ENCODE measurements around the gene VEPH1. TPM values are rescaled to one million over a fixed set of nuclear protein-coding genes. Genes with fewer than 3 reads are reported as not detected.

The VEPH1 gene
- total and polyA plus RNA-seq, 3 experiments from 2014 or later: not detected

DNA sequence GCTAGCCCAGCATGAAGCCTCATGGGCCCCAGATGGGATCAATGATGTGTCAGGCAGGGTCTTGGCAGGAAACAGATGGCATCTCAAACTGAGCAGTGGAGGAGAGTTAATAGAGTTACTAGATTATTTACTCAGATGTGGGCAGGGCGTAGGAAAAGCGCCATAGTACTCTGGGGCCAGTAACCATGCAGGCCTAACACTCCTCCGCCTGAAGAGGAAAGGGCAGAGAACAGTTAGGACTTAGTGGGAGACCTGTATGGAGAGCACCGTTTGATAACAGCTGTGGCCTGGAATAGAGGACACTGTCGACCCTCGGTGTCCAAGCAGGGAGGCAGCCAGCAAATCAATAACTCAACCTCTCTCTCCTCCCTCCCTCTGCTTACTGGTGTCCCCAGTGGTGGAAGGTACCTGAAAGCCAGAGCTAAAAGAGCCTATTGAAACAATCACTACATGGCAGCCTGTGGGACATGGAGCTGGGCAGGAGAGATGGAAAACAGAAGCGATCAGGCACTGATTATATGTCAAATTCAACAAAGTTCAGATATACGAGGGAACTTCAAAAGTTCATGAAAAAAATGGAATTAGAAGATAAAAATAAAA, 231.8 kb downstream of the VEPH1 start:
- CTCF ChIA-PET: no interaction called here

DNA sequence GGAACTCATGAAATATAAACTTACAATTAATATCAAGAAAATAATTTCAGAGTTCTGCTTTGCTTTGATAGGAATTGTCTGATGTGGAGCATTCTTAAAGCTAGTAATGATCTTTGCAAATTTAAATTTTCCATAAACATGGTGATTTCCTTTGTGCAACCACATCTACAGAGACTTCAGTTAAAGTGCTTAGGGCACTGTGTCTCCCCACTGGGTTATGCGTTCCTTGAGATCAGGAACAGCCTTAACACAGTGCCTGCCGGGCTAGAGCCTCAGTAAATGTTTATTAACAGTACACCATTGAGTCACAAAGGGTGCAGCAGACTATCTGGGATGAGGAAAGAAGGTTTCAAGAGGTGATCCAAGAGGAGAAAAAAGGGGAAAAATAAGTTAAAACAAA, 235.2 kb downstream of the VEPH1 start:
- Mint-ChIP-seq H3K27me3 (no peaks in the 10 kb centered on the region), H3K9me3 (no peaks in the 10 kb centered on the region), H3K27ac (no peak overlapping the region), H3K36me3 (peaks cover 0 to 2% (median 0%) of the 10 kb centered on the region in 3 donors), H3K4me1 (no peaks in the 10 kb centered on the region), H3K4me3 (no peak overlapping the region)
- no peaks in the 10 kb centered on the region for H3K36me3 ChIP-seq (ENCODE audit: insufficient read depth, low read length)
- ChIA-PET POLR2A (no interaction called here), CTCF (no interaction called here)
- H3K4me1 ChIP-seq (ENCODE audit: insufficient read depth, low read length): no peaks in the 10 kb centered on the region
- no peak overlapping the region for H3K27ac ChIP-seq (ENCODE audit: low read depth, low read length)
- H3K4me3 ChIP-seq (ENCODE audit: low read length): no peak overlapping the region
- no peaks in the 10 kb centered on the region for H3K27me3 ChIP-seq (ENCODE audit: insufficient read depth, low read length, poor library complexity, severe bottlenecking)
- DNase-seq: no peak
- no peaks in the 10 kb centered on the region for H3K9me3 ChIP-seq (ENCODE audit: low read length)

More for the DNA sequence above, 231.8 kb downstream of the VEPH1 start:
- no peak overlapping the region for H3K27ac Mint-ChIP-seq
- H3K9me3 ChIP-seq (ENCODE audit: low read length): no peaks in the 10 kb centered on the region
- H3K4me1 ChIP-seq (ENCODE audit: insufficient read depth, low read length): no peaks in the 10 kb centered on the region
- H3K9me3 Mint-ChIP-seq: no peaks in the 10 kb centered on the region
- H3K36me3 Mint-ChIP-seq: peaks cover 0 to 2% (median 0%) of the 10 kb centered on the region in 3 donors
- no peak for DNase-seq
- no peaks in the 10 kb centered on the region for H3K4me1 Mint-ChIP-seq
- H3K36me3 ChIP-seq (ENCODE audit: insufficient read depth, low read length): no peaks in the 10 kb centered on the region
- POLR2A ChIA-PET: no interaction called here
- H3K27me3 Mint-ChIP-seq: no peaks in the 10 kb centered on the region
- no peak overlapping the region for H3K27ac ChIP-seq (ENCODE audit: low read depth, low read length)
- H3K4me3 ChIP-seq (ENCODE audit: low read length): no peak overlapping the region
- H3K4me3 Mint-ChIP-seq: no peak overlapping the region
- H3K27me3 ChIP-seq (ENCODE audit: insufficient read depth, low read length, poor library complexity, severe bottlenecking): no peaks in the 10 kb centered on the region

DNA sequence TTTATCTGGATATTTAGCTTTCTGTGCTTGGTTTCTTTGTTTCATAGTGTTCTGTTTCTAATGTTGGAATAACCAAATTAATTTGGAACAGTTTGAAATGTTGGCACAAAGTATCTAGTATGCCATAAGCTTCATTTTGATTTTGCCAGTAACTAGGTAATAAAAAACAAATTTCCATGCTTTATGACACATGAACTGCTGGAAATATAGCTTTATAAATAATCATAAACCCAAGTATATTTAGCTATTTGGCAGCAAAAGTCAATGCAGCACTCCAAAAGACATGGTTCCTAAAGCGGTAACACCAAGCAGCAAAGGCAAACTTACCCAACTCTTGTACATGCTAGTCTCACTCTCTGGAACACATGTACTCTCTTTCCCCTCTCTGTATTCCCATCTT, 237.3 kb downstream of the VEPH1 start:
- no peaks in the 10 kb centered on the region for H3K27me3 ChIP-seq (ENCODE audit: insufficient read depth, low read length, poor library complexity, severe bottlenecking)
- DNase-seq: no peak
- no peaks in the 10 kb centered on the region for H3K9me3 ChIP-seq (ENCODE audit: low read length)
- H3K4me1 Mint-ChIP-seq: no peaks in the 10 kb centered on the region
- H3K4me3 Mint-ChIP-seq: no peak overlapping the region
- no peak overlapping the region for H3K27ac ChIP-seq (ENCODE audit: low read depth, low read length)
- H3K36me3 ChIP-seq (ENCODE audit: insufficient read depth, low read length): no peaks in the 10 kb centered on the region
- H3K4me3 ChIP-seq (ENCODE audit: low read length): no peak overlapping the region
- POLR2A ChIA-PET: no interaction called here
- no peaks in the 10 kb centered on the region for H3K27me3 Mint-ChIP-seq
- H3K27ac Mint-ChIP-seq: no peak overlapping the region
- no peaks in the 10 kb centered on the region for H3K9me3 Mint-ChIP-seq
- no peaks in the 10 kb centered on the region for H3K4me1 ChIP-seq (ENCODE audit: insufficient read depth, low read length)
- CTCF ChIA-PET: no interaction called here
- H3K36me3 Mint-ChIP-seq: peaks cover 0 to 2% (median 0%) of the 10 kb centered on the region in 3 donors

DNA sequence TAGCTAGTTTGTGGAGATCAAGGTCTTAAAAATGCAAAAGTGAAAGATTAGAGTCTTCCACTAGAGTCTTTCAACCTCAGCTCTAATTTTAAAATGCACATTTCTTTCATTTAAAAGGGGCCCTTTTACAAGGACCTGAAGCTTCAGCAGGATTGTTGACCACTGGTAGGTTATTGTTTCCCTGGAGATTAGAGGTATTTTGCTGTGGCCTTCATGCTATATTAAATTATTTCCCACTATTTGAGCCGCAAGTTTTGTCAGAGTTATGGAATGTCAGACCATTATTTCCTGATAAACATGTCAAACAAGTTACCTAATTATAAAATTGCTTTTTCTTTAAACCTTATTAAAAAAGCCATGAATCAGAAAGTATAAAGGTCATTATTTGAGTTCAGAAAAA, 240.2 kb downstream of the VEPH1 start:
- no peak overlapping the region for H3K27ac ChIP-seq (ENCODE audit: low read depth, low read length)
- DNase-seq: no peak
- Mint-ChIP-seq H3K27ac (no peak overlapping the region), H3K36me3 (peaks cover 0 to 1% (median 0%) of the 10 kb centered on the region in 3 donors), H3K4me1 (no peaks in the 10 kb centered on the region), H3K27me3 (no peaks in the 10 kb centered on the region), H3K9me3 (no peaks in the 10 kb centered on the region), H3K4me3 (no peak overlapping the region)
- H3K27me3 ChIP-seq (ENCODE audit: insufficient read depth, low read length, poor library complexity, severe bottlenecking): no peaks in the 10 kb centered on the region
- ChIA-PET CTCF (no interaction called here), POLR2A (no interaction called here)
- no peaks in the 10 kb centered on the region for H3K9me3 ChIP-seq (ENCODE audit: low read length)
- H3K4me1 ChIP-seq (ENCODE audit: insufficient read depth, low read length): no peaks in the 10 kb centered on the region
- no peaks in the 10 kb centered on the region for H3K36me3 ChIP-seq (ENCODE audit: insufficient read depth, low read length)
- H3K4me3 ChIP-seq (ENCODE audit: low read length): no peak overlapping the region

DNA sequence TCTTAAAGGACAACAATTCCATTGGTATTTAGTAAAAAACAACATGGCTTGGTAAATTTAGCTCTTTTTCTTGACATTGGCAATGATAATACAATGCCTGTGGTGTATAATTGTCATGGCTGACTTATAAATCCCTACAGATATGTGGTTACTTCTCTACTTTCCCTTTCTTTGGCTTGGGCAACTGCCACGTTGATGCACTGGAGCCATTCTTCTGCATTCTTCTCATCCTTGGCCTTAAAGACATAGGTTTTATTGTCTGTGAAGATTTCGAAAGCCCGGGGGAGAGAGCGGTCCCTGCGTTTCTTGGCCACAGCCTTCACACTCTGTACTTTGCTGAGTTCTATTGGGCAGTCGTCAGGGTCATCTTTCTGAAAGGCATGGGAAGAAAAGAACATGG, 242.2 kb downstream of the VEPH1 start:
- H3K4me3 Mint-ChIP-seq: no peak overlapping the region
- Histone ChIP-seq H3K27ac (ENCODE audit: low read depth, low read length) (no peak overlapping the region), H3K4me1 (ENCODE audit: insufficient read depth, low read length) (no peaks in the 10 kb centered on the region), H3K9me3 (ENCODE audit: low read length) (no peaks in the 10 kb centered on the region), H3K27me3 (ENCODE audit: insufficient read depth, low read length, poor library complexity, severe bottlenecking) (no peaks in the 10 kb centered on the region), H3K4me3 (ENCODE audit: low read length) (no peak overlapping the region), H3K36me3 (ENCODE audit: insufficient read depth, low read length) (no peaks in the 10 kb centered on the region)
- H3K27ac Mint-ChIP-seq: no peak overlapping the region
- H3K36me3 Mint-ChIP-seq: peaks cover 0 to 1% (median 0%) of the 10 kb centered on the region in 3 donors
- CTCF ChIA-PET: no interaction called here
- POLR2A ChIA-PET: no interaction called here
- DNase-seq: no peak
- no peaks in the 10 kb centered on the region for H3K4me1 Mint-ChIP-seq
- H3K9me3 Mint-ChIP-seq: no peaks in the 10 kb centered on the region
- no peaks in the 10 kb centered on the region for H3K27me3 Mint-ChIP-seq

DNA sequence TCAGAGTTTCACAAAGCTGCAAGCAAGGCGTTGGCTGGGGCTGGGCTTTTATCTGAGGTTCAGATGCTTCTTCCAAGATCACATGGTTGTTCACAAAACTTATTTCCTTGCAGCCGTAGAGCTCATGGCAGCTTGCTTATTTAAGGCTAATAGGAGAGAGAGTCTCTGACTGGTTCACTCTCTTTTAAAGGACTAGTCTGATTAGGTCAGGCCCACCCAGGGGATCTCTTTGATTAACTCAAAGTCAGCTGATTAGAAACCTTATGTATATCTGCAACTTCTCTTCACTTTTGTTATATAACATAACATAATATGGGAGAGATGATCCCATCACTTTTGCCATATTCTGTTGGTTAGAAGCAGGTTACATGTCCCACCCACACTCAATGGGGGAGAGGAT, 243.4 kb downstream of the VEPH1 start:
- Mint-ChIP-seq H3K4me3 (no peak overlapping the region), H3K9me3 (no peaks in the 10 kb centered on the region), H3K27me3 (no peaks in the 10 kb centered on the region), H3K36me3 (peaks cover 0 to 3% (median 1%) of the 10 kb centered on the region in 3 donors), H3K4me1 (no peaks in the 10 kb centered on the region), H3K27ac (no peak overlapping the region)
- Histone ChIP-seq H3K4me1 (ENCODE audit: insufficient read depth, low read length) (no peaks in the 10 kb centered on the region), H3K9me3 (ENCODE audit: low read length) (no peaks in the 10 kb centered on the region), H3K36me3 (ENCODE audit: insufficient read depth, low read length) (no peaks in the 10 kb centered on the region), H3K27me3 (ENCODE audit: insufficient read depth, low read length, poor library complexity, severe bottlenecking) (no peaks in the 10 kb centered on the region), H3K27ac (ENCODE audit: low read depth, low read length) (no peak overlapping the region), H3K4me3 (ENCODE audit: low read length) (no peak overlapping the region)
- CTCF ChIA-PET: no interaction called here
- POLR2A ChIA-PET: no interaction called here
- DNase-seq: no peak

DNA sequence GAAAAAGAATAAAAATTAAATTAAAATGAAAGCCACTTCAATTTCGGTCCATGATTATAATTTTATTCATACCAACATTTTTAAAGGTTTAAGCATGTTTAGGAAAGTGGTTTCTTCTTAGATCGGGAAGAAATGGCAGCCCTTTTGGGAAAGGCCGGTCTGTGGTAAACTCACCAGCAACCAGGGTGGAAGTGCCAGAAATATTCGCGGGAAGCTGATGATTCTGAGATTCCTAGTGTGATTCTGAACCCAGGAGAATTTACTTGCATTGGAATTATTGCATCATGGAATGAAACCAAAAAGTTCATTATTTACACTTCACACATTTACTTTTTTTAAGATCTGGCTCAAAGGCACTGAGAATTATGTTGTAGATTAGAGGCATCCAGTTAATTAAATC, 246.1 kb downstream of the VEPH1 start:
- no peaks in the 10 kb centered on the region for H3K27me3 Mint-ChIP-seq
- no peaks in the 10 kb centered on the region for H3K9me3 Mint-ChIP-seq
- no peak overlapping the region for H3K4me3 Mint-ChIP-seq
- Histone ChIP-seq H3K4me1 (ENCODE audit: insufficient read depth, low read length) (no peaks in the 10 kb centered on the region), H3K27me3 (ENCODE audit: insufficient read depth, low read length, poor library complexity, severe bottlenecking) (no peaks in the 10 kb centered on the region), H3K4me3 (ENCODE audit: low read length) (no peak overlapping the region), H3K9me3 (ENCODE audit: low read length) (no peaks in the 10 kb centered on the region), H3K36me3 (ENCODE audit: insufficient read depth, low read length) (no peaks in the 10 kb centered on the region), H3K27ac (ENCODE audit: low read depth, low read length) (no peak overlapping the region)
- no peak for DNase-seq
- ChIA-PET CTCF (no interaction called here), POLR2A (no interaction called here)
- H3K4me1 Mint-ChIP-seq: no peaks in the 10 kb centered on the region
- H3K36me3 Mint-ChIP-seq: peaks cover 0 to 3% (median 1%) of the 10 kb centered on the region in 3 donors
- no peak overlapping the region for H3K27ac Mint-ChIP-seq

DNA sequence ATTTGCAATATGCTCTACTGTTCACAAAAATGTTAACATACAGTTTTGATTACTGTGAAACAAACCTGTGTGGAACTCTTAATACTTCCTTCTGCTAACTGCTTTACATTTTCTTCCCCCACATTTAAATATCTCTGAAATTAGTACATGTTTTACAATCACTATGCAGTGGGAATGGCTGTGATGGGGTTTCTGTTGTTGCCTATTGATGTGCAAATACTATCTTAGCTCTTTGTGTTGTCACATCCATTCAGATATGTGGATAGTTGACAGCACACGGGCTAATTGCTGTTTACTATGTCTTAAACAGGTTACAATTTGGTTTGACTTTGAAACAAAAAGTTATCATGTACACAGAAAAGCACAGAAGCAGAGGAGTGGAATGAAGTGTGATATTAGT, 247.4 kb downstream of the VEPH1 start:
- Histone ChIP-seq H3K9me3 (ENCODE audit: low read length) (no peaks in the 10 kb centered on the region), H3K27me3 (ENCODE audit: insufficient read depth, low read length, poor library complexity, severe bottlenecking) (no peaks in the 10 kb centered on the region), H3K36me3 (ENCODE audit: insufficient read depth, low read length) (no peaks in the 10 kb centered on the region), H3K4me3 (ENCODE audit: low read length) (no peak overlapping the region), H3K4me1 (ENCODE audit: insufficient read depth, low read length) (no peaks in the 10 kb centered on the region), H3K27ac (ENCODE audit: low read depth, low read length) (no peak overlapping the region)
- CTCF ChIA-PET: no interaction called here
- Mint-ChIP-seq H3K36me3 (peaks cover 0 to 6% (median 1%) of the 10 kb centered on the region in 3 donors), H3K4me3 (no peak overlapping the region), H3K27ac (no peak overlapping the region), H3K27me3 (no peaks in the 10 kb centered on the region), H3K4me1 (no peaks in the 10 kb centered on the region), H3K9me3 (no peaks in the 10 kb centered on the region)
- POLR2A ChIA-PET: no interaction called here
- DNase-seq: no peak

DNA sequence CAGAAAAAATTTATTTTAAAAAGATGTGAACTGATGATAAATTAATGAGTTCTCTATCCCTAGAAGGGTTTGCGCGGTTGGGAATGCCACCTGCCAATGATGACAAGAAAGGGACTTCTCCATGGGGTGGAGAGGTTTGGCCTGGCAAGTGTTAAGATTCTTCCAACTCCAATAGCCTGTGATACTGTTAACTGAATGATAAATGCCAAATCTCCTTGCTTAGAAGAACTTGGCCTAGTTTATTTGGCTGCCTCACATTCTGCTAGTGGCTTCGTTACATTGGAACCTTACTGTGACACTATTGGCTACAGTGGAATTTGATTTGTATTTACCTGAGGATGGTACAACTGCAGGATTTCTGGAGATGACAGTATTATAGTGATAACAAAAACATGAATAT, 251.5 kb downstream of the VEPH1 start:
- Histone ChIP-seq H3K36me3 (ENCODE audit: insufficient read depth, low read length) (no peaks in the 10 kb centered on the region), H3K9me3 (ENCODE audit: low read length) (no peaks in the 10 kb centered on the region), H3K4me3 (ENCODE audit: low read length) (no peak overlapping the region), H3K4me1 (ENCODE audit: insufficient read depth, low read length) (no peaks in the 10 kb centered on the region), H3K27ac (ENCODE audit: low read depth, low read length) (no peak overlapping the region), H3K27me3 (ENCODE audit: insufficient read depth, low read length, poor library complexity, severe bottlenecking) (no peaks in the 10 kb centered on the region)
- peaks cover 2 to 15% (median 7%) of the 10 kb centered on the region in 3 donors for H3K4me1 Mint-ChIP-seq
- H3K9me3 Mint-ChIP-seq: no peaks in the 10 kb centered on the region
- ChIA-PET POLR2A (no interaction called here), CTCF (no interaction called here)
- H3K4me3 Mint-ChIP-seq: no peak overlapping the region
- no peak for DNase-seq
- no peak overlapping the region for H3K27ac Mint-ChIP-seq
- H3K36me3 Mint-ChIP-seq: peaks cover 0 to 6% (median 3%) of the 10 kb centered on the region in 3 donors
- H3K27me3 Mint-ChIP-seq: no peaks in the 10 kb centered on the region

Data from CD8-positive, alpha-beta memory T cell (primary cell).